Neural cell (in vitro differentiated cells): Measurements from ENCODE around the gene AVL9.

Experiments used
- EP300 ChIP-seq: fragments of 450-650 bp; conservative IDR thresholded peaks from 2 replicates; pipeline ENCODE4 v1.6.1; 2014; ENCODE audit warnings: antibody characterized with exemption, mild to moderate bottlenecking, moderate library complexity; ENCODE audit not compliant: poor library complexity, severe bottlenecking
- EZH2 ChIP-seq: fragments of 200-600, 300-800 bp; shearing (Covaris generic), sonication (generic); IDR thresholded peaks from 2 replicates; pipeline ENCODE4 v1.6.1; 2014; ENCODE audit warnings: antibody characterized with exemption, low read length, borderline replicate concordance, mild to moderate bottlenecking; ENCODE audit not compliant: insufficient read depth, poor library complexity, severe bottlenecking
- MXI1 ChIP-seq: fragments of 450-650 bp; conservative IDR thresholded peaks from 2 replicates; pipeline ENCODE4 v1.6.1; 2014; ENCODE audit warnings: antibody characterized with exemption, mild to moderate bottlenecking; ENCODE audit not compliant: poor library complexity, severe bottlenecking
- POLR2AphosphoS5 ChIP-seq: IDR thresholded peaks from 2 replicates; pipeline ENCODE4 v1.6.1; 2012
- RAD21 ChIP-seq: fragments of 450-650 bp; conservative IDR thresholded peaks from 2 replicates; pipeline ENCODE4 v1.6.1; 2014; ENCODE audit warnings: antibody characterized with exemption, mild to moderate bottlenecking, moderate library complexity
- SMC3 ChIP-seq: fragments of 450-650 bp; conservative IDR thresholded peaks from 2 replicates; pipeline ENCODE4 v1.6.1; 2014; ENCODE audit warnings: antibody characterized with exemption, mild to moderate bottlenecking, moderate library complexity; ENCODE audit not compliant: poor library complexity
- TAF1 ChIP-seq: IDR thresholded peaks from 2 replicates; pipeline ENCODE4 v1.6.1; 2012; ENCODE audit warnings: low read depth
- TF ChIP-seq, protein P1 (sequence below): fragments of 450-650 bp; IDR thresholded peaks from 2 replicates; pipeline ENCODE4 v1.5.1; 2014; ENCODE audit warnings: antibody characterized with exemption, mild to moderate bottlenecking, moderate library complexity; ENCODE audit not compliant: poor library complexity, severe bottlenecking

- TF ChIP-seq, protein P1, sequence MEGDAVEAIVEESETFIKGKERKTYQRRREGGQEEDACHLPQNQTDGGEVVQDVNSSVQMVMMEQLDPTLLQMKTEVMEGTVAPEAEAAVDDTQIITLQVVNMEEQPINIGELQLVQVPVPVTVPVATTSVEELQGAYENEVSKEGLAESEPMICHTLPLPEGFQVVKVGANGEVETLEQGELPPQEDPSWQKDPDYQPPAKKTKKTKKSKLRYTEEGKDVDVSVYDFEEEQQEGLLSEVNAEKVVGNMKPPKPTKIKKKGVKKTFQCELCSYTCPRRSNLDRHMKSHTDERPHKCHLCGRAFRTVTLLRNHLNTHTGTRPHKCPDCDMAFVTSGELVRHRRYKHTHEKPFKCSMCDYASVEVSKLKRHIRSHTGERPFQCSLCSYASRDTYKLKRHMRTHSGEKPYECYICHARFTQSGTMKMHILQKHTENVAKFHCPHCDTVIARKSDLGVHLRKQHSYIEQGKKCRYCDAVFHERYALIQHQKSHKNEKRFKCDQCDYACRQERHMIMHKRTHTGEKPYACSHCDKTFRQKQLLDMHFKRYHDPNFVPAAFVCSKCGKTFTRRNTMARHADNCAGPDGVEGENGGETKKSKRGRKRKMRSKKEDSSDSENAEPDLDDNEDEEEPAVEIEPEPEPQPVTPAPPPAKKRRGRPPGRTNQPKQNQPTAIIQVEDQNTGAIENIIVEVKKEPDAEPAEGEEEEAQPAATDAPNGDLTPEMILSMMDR, result no peak
- TF ChIP-seq EP300 (no peak), MXI1 (no peak), TAF1 (no peak), POLR2AphosphoS5 (no peak), EZH2 (no peak), RAD21 (no peak), SMC3 (no peak)
These were observed 32.8 kb upstream of the AVL9 start for GRCh38 chr7:32462451-32462850.
